Measurements from ENCODE around the gene PDE3A.

Gene PDE3A

DNA sequence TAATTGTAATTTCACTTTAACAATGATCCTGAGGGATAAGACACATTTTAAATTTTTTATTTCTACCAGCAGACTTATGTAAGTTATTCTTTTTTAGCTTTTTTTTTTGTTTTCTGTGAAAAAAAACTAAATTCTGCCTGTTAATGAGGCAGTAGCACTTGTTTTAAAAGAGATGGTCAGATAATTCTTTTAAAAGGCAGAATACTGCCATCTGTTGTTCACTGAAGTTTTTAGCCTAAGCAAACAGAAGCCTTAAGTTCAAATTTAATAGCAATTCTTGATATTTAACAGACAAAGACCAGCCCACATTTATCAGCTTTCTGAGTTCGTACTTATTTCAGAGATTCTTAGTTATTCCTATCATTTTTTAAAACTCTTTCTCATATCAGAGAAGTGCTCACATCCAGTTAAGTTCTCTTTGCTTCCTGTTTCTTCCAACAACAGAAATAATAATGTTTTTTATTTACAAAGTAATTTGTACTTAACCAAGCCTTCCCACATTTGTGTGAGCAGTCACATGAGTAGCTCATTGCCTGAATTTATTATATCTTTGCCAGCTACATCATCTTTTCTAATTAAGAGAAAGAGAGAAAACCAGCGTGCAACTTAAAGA, 233.4 kb downstream of the PDE3A start:
- TF ChIP-seq, protein P1, sequence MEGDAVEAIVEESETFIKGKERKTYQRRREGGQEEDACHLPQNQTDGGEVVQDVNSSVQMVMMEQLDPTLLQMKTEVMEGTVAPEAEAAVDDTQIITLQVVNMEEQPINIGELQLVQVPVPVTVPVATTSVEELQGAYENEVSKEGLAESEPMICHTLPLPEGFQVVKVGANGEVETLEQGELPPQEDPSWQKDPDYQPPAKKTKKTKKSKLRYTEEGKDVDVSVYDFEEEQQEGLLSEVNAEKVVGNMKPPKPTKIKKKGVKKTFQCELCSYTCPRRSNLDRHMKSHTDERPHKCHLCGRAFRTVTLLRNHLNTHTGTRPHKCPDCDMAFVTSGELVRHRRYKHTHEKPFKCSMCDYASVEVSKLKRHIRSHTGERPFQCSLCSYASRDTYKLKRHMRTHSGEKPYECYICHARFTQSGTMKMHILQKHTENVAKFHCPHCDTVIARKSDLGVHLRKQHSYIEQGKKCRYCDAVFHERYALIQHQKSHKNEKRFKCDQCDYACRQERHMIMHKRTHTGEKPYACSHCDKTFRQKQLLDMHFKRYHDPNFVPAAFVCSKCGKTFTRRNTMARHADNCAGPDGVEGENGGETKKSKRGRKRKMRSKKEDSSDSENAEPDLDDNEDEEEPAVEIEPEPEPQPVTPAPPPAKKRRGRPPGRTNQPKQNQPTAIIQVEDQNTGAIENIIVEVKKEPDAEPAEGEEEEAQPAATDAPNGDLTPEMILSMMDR (IDR thresholded peaks at IDR 0.05) = peak; percentile 66

DNA sequence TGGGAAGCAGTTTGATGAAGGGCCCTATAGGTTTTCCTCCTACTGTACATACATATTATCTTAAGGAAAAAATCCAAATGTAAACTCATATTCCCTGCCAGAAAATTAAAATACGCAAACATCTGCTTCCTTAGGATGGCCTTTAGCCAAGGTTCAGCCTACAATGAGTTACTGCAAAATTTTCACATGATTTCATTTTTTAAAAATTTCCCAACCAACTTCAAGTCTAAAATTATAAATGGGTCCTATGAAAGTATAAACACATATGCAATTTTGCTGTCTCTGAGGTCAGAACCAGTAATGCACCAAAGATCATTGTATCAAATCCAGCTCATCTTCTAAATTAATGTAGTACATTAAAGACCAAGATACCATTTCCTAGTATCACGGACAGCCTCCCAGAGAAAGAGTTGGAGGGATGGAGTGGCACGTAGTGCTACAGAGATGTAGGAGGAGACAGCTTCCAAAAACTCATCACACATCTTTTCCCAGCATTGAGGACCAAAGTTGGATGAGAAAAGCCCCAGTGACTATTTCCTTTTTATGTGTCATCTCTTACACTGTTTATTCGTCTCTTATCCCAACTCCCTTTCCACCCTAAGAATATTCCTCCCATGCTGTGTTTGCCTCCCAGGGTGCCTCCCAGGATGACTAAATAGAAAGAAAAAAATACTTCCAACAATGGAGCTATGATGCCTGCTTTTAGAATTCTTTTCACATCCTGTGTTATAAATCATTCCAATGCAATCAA, 234.5 kb downstream of the PDE3A start:
- TF ChIP-seq, protein P1 (IDR thresholded peaks at IDR 0.05) = no peak

DNA sequence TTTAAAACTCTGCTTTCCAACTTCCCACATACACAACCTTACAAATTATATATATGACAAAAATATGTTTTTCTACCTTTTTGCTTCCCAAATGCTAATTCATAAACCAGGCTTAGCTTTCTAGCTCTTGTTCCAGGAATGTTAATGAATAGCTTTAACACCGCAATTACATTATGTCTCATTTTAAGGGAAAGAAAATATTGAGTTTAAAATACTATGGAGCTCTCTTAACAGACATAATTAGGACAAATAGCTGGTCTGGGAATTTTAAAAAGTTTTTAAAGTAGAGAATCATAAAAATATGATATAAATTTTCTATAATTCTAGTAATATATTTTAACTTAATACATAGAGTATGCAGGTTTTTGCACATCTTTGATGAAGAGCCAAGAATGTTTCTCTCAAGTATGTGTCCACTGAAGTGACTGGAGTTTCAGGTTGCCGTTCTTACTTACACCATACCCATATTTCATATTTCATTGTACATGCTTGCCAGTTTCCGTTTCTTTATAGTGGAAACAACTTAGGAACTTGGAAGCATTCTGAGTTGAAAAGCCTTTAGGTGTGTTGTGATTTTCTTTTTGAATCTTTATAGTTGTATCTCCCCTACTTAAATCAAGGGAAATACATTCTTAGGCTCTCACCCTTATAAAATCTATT, 236.2 kb downstream of the PDE3A start:
- TF ChIP-seq, protein P1 (IDR thresholded peaks at IDR 0.05) = no peak

DNA sequence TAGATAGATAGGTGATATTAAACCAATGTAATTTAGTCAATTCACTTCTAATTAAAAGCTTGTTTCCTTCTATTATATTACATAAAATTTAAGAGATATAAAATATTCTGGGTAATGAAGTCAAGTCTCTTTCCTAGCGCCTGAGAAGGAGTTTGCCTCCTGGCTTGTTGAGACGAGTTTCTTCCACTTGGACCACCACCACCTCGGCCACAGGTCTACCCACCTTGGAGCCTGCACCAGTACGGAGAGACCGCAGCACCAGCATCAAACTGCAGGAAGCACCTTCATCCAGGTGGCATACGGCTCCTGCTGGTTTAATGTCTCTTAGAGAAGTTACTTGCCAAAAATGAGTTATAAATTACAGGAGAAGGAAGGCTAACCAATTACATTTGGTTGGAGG, 247.8 kb downstream of the PDE3A start:
- TF ChIP-seq, protein P1 (IDR thresholded peaks at IDR 0.05) = no peak

DNA sequence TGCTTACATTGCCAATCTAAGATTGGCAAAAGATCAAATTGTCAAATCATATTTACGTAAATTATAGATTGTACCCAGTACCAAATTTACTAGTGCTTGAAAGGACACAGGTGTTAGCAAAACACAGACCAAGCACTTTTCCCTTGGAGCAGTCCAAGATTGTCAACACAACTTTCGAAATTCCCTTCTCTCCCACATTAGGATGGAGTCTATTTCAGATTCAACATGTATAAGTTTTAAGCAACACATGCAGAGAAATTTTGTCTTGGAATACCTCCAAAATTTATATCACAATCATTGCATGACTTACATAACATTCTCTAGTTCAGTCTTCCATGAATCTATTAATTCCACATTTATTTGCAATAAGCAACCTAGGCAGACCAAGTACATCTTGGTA, 251.9 kb downstream of the PDE3A start:
- TF ChIP-seq, protein P1 (IDR thresholded peaks at IDR 0.05) = no peak

DNA sequence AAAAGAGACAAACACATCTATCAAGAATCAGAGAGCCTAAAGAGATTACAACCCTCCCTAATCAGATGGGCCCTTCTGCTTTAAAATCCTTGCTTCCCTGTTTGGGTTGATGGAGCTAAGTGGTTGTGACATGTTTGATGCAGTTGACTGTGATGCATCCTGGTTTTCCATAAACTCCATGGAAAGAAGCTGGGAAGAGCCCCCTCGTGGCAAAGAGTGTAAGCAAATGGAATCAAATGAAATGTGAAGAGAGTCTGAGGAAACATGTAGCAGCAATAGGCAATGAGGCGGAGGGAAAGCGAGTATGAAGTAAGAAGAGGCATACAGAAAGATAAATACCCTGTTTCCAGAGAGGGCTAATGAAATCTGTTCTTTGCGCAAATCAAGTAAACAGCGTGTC, 256.4 kb downstream of the PDE3A start:
- TF ChIP-seq, protein P1 (IDR thresholded peaks at IDR 0.05) = peak; percentile 48; the same call in 1 of the 2 replicates

DNA sequence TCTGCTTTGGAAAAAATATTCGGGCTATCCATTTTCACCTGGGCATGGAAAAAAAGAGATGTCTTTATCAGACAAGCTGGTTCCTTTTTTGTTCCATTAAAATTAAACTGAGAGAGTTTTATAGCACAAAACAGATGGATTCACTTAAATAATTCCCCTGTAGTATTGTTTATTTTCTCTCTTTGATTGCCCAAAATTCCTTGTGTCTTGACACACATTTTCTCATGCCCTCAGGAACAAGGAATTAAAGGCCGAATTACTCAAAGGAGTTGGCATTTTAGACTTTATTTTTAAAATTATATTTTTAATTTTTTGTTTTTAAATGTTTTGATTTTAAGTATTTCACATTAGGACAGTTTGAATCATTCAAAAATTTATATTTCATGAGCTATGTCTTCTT, 257.2 kb downstream of the PDE3A start:
- TF ChIP-seq, protein P1 (IDR thresholded peaks at IDR 0.05) = no peak

Measured in LNCAP (cell line).